Osteoblast (primary cell): ENCODE data around the gene CIBAR2. TPM values are rescaled to one million over a fixed set of nuclear protein-coding genes. Genes with fewer than 3 reads are reported as not detected.
A peak's percentile ranks its signal among the peaks of the same experiment; 100 is the strongest.

ENCODE experiments used
- DNase-seq: peaks from one replicate; pipeline ENCODE4 v3.0.0; 2011; ENCODE audit warnings: low spot score, mixed read lengths; ENCODE audit not compliant: insufficient read length; ENCODE audit errors: missing footprints
- H2AFZ ChIP-seq: 2 replicates; pipeline ENCODE4 v1.6.0; 2011; ENCODE audit warnings: mild to moderate bottlenecking, low read length
- H3K27ac ChIP-seq: 2 replicates; pipeline ENCODE4 v1.5.1; 2011; ENCODE audit warnings: mild to moderate bottlenecking, low read depth, low read length, moderate library complexity
- H3K27me3 ChIP-seq: 2 replicates; pipeline ENCODE4 v1.6.0; 2012; ENCODE audit warnings: mild to moderate bottlenecking, control low read depth, inconsistent platforms, low read length, moderate library complexity; ENCODE audit not compliant: insufficient read depth
- H3K36me3 ChIP-seq: 2 replicates; pipeline ENCODE4 v1.5.1; 2011; ENCODE audit warnings: mild to moderate bottlenecking, low read length, control low read depth, moderate library complexity; ENCODE audit not compliant: insufficient read depth
- H3K4me1 ChIP-seq: 2 replicates; pipeline ENCODE4 v1.5.1; 2011; ENCODE audit warnings: mild to moderate bottlenecking, low read length, control low read depth, moderate library complexity; ENCODE audit not compliant: insufficient read depth
- H3K4me2 ChIP-seq: 2 replicates; pipeline ENCODE4 v1.6.0; 2011; ENCODE audit warnings: mild to moderate bottlenecking, low read length; ENCODE audit not compliant: insufficient read depth
- H3K4me3 ChIP-seq: fragments of 200-600 bp; sonication (generic); 3 replicates; pipeline ENCODE4 v1.5.1; 2012; ENCODE audit warnings: mild to moderate bottlenecking, low read length, inconsistent platforms; ENCODE audit not compliant: insufficient read depth
- H3K79me2 ChIP-seq: 2 replicates; pipeline ENCODE4 v1.6.0; 2012; ENCODE audit warnings: mild to moderate bottlenecking, low read length, control low read depth, inconsistent platforms; ENCODE audit not compliant: insufficient read depth
- H3K9me3 ChIP-seq: 2 replicates; pipeline ENCODE4 v1.5.1; 2011; ENCODE audit warnings: low read depth, low read length, control low read depth
- H4K20me1 ChIP-seq: 2 replicates; pipeline ENCODE4 v1.6.0; 2012; ENCODE audit warnings: mild to moderate bottlenecking, low read length, control low read depth; ENCODE audit not compliant: insufficient read depth
- CTCF ChIP-seq: IDR thresholded peaks from 2 replicates; pipeline ENCODE4 v1.5.1; 2011; ENCODE audit warnings: mild to moderate bottlenecking, low read depth, low read length, moderate library complexity; ENCODE audit errors: extremely low read depth
- total RNA-seq: library from RNA; depleted of rRNA; stranded (reverse); fragments of >200 nt; gene quantifications from 2 replicates; pipeline ENCODE4 v1.2.3, GENCODE V29; 2012

Gene CIBAR2
- total RNA-seq, 1 donor = under 0.01 TPM

GRCh38 chr16:85096921-85097320 lies 15.4 kb downstream of the CIBAR2 start:
- no peaks in the 10 kb centered on the region for H3K36me3 ChIP-seq
- no peaks in the 10 kb centered on the region for H3K79me2 ChIP-seq
- H3K4me3 ChIP-seq = no peak overlapping the region

GRCh38 chr16:85094812-85095211 lies 17.5 kb downstream of the CIBAR2 start:
- no peak for TF ChIP-seq CTCF

More at GRCh38 chr16:85096921-85097320, 15.4 kb downstream of the CIBAR2 start:
- Histone ChIP-seq H3K27ac (no peak overlapping the region), H4K20me1 (peaks cover 4% of the 10 kb centered on the region), H2AFZ (no peak overlapping the region), H3K4me1 (no peaks in the 10 kb centered on the region), H3K27me3 (peaks cover 42% of the 10 kb centered on the region), H3K9me3 (no peaks in the 10 kb centered on the region), H3K4me2 (no peak overlapping the region)
- DNase-seq = peak; percentile 17
- no peak for TF ChIP-seq CTCF

GRCh38 chr16:85094176-85094805 lies 18.0 kb downstream of the CIBAR2 start:
- Histone ChIP-seq H2AFZ (no peak overlapping the region), H3K79me2 (no peaks in the 10 kb centered on the region), H3K4me3 (no peak overlapping the region), H3K27ac (no peak overlapping the region), H3K9me3 (no peaks in the 10 kb centered on the region), H3K4me2 (no peak overlapping the region), H3K4me1 (no peaks in the 10 kb centered on the region), H3K27me3 (peaks cover 42% of the 10 kb centered on the region), H4K20me1 (peaks cover 4% of the 10 kb centered on the region), H3K36me3 (no peaks in the 10 kb centered on the region)
- peak; percentile 68 for DNase-seq
- no peak for TF ChIP-seq CTCF

More at GRCh38 chr16:85094812-85095211, 17.5 kb downstream of the CIBAR2 start:
- no peaks in the 10 kb centered on the region for H3K9me3 ChIP-seq
- no peak overlapping the region for H3K4me3 ChIP-seq
- peaks cover 4% of the 10 kb centered on the region for H4K20me1 ChIP-seq
- H3K4me2 ChIP-seq = no peak overlapping the region
- H3K27me3 ChIP-seq = peaks cover 42% of the 10 kb centered on the region
- no peaks in the 10 kb centered on the region for H3K79me2 ChIP-seq
- H3K36me3 ChIP-seq = no peaks in the 10 kb centered on the region
- H3K27ac ChIP-seq = no peak overlapping the region
- DNase-seq = peak; percentile 77
- H2AFZ ChIP-seq = no peak overlapping the region
- H3K4me1 ChIP-seq = no peaks in the 10 kb centered on the region

GRCh38 chr16:85093705-85094104 lies 18.6 kb downstream of the CIBAR2 start:
- Histone ChIP-seq H3K4me3 (no peak overlapping the region), H3K4me1 (no peaks in the 10 kb centered on the region), H2AFZ (no peak overlapping the region), H3K27me3 (peaks cover 42% of the 10 kb centered on the region), H3K27ac (no peak overlapping the region), H3K79me2 (no peaks in the 10 kb centered on the region), H3K36me3 (no peaks in the 10 kb centered on the region), H3K9me3 (no peaks in the 10 kb centered on the region), H4K20me1 (peaks cover 9% of the 10 kb centered on the region), H3K4me2 (no peak overlapping the region)
- DNase-seq = peak; percentile 62
- no peak for TF ChIP-seq CTCF
